OCI-LY3 (cell line): Measurements from ENCODE around the gene STKLD1.

ENCODE experiments used
- H2AFZ ChIP-seq: fragments of 200-600, 300-600 bp; shearing (Covaris generic); 2 replicates; pipeline ENCODE4 v1.6.0; 2014; ENCODE audit warnings: antibody characterized with exemption, low read depth, low read length
- H3K27ac ChIP-seq: fragments of 200-600, 300-600 bp; sonication (generic); 2 replicates; pipeline ENCODE4 v1.5.1; 2014; ENCODE audit warnings: mild to moderate bottlenecking, low read length, moderate library complexity, mixed read lengths
- H3K27me3 ChIP-seq: fragments of 200-600, 300-600 bp; sonication (generic); 2 replicates; pipeline ENCODE4 v1.6.1; 2014; ENCODE audit warnings: low read depth, low read length, mixed read lengths
- H3K36me3 ChIP-seq: fragments of 200-600, 300-600 bp; sonication (generic); replicated peaks from 2 replicates; pipeline ENCODE3; 2014; ENCODE audit warnings: low read depth, low read length, mixed read lengths
- H3K4me1 ChIP-seq: fragments of 300-600, 200-600 bp; sonication (generic); 2 replicates; pipeline ENCODE4 v1.6.1; 2014; ENCODE audit warnings: low read length, mixed read lengths
- H3K4me2 ChIP-seq: fragments of 200-600, 300-600 bp; sonication (generic); 2 replicates; pipeline ENCODE4 v1.6.1; 2014; ENCODE audit warnings: low read length, mixed read lengths
- H3K4me3 ChIP-seq: fragments of 300-600, 200-600 bp; sonication (generic); 2 replicates; pipeline ENCODE4 v1.5.1; 2014; ENCODE audit warnings: antibody characterized with exemption, mild to moderate bottlenecking, low read length, moderate library complexity
- H3K79me2 ChIP-seq: fragments of 300-600, 200-600 bp; shearing (Covaris generic); 2 replicates; pipeline ENCODE4 v1.6.1; 2014; ENCODE audit warnings: mild to moderate bottlenecking, low read length, mixed read lengths
- H3K9ac ChIP-seq: fragments of 300-600, 200-600 bp; shearing (Covaris generic); 2 replicates; pipeline ENCODE4 v1.6.0; 2014; ENCODE audit warnings: mild to moderate bottlenecking, low read length, moderate library complexity
- H3K9me3 ChIP-seq: fragments of 200-600, 300-600 bp; shearing (Covaris generic); 2 replicates; pipeline ENCODE4 v1.6.1; 2014; ENCODE audit warnings: low read length, mixed read lengths; ENCODE audit not compliant: insufficient read depth
- H4K20me1 ChIP-seq: fragments of 200-600, 300-600 bp; sonication (generic); 2 replicates; pipeline ENCODE4 v1.6.1; 2016; ENCODE audit warnings: low read length, mixed read lengths; ENCODE audit not compliant: insufficient read depth
- CTCF ChIP-seq: fragments of 200-600, 300-600 bp; sonication (generic); IDR thresholded peaks from 2 replicates; pipeline ENCODE4 v1.5.1; 2014; ENCODE audit warnings: antibody characterized with exemption, low read length, low read depth
- EZH2phosphoT487 ChIP-seq: fragments of 200-600 bp; shearing (Covaris generic); IDR thresholded peaks from 2 replicates; pipeline ENCODE4 v1.6.1; 2018; ENCODE audit warnings: antibody characterized with exemption, mixed run types, low read depth

Gene STKLD1

GRCh38 chr9:133417541-133418461 lies 41.6 kb downstream of the STKLD1 start, which contains the start of gene REXO4:
TSS of gene REXO4 (minus strand) at chr9:133418010. CDS start at chr9:133417844, 166 bp downstream.
- TF ChIP-seq CTCF (no peak), EZH2phosphoT487 (no peak)
- Histone ChIP-seq H3K9ac (peak within 1 kb of the TSS; percentile 93), H3K27ac (peak within 1 kb of the TSS; percentile 90), H3K4me1 (peaks cover 43% of the 10 kb centered on the region), H3K4me3 (peak within 1 kb of the TSS; percentile 96), H3K4me2 (peak within 1 kb of the TSS; percentile 83), H3K9me3 (no peaks in the 10 kb centered on the region), H3K79me2 (peaks cover 63% of the 10 kb centered on the region), H2AFZ (peak within 1 kb of the TSS; percentile 52; the same call in 1 of the 2 replicates), H3K36me3 (peaks cover 19% of the 10 kb centered on the region), H4K20me1 (0 out of 2 replicates have a peak, but pooled peaks cover 3% of the 10 kb centered on the region), H3K27me3 (no peaks in the 10 kb centered on the region)

- peaks cover 43% of the 10 kb centered on the region for H3K4me1 ChIP-seq
- H3K9ac ChIP-seq = no peak overlapping the region
- no peak overlapping the region for H3K27ac ChIP-seq
- H3K4me3 ChIP-seq = peak overlapping the region; percentile 96
- peaks cover 13% of the 10 kb centered on the region for H3K36me3 ChIP-seq
- peak overlapping the region; percentile 74 for H3K4me2 ChIP-seq
- no peak overlapping the region for H2AFZ ChIP-seq
- no peaks in the 10 kb centered on the region for H3K27me3 ChIP-seq
- H3K79me2 ChIP-seq = peaks cover 55% of the 10 kb centered on the region
- TF ChIP-seq CTCF (no peak), EZH2phosphoT487 (no peak)
- no peaks in the 10 kb centered on the region for H3K9me3 ChIP-seq
- H4K20me1 ChIP-seq = 0 out of 2 replicates have a peak, but pooled peaks cover 3% of the 10 kb centered on the region
Observed at GRCh38 chr9:133419005-133419404, 42.8 kb downstream of the STKLD1 start.

GRCh38 chr9:133420392-133420827 lies 44.2 kb downstream of the STKLD1 start:
- 0 out of 2 replicates have a peak overlapping the region, but pooled peaks have one; percentile 72 for H2AFZ ChIP-seq
- peak overlapping the region; percentile 63 for H3K4me2 ChIP-seq
- H3K36me3 ChIP-seq = peaks cover 1% of the 10 kb centered on the region
- no peaks in the 10 kb centered on the region for H3K27me3 ChIP-seq
- H3K9me3 ChIP-seq = no peaks in the 10 kb centered on the region
- H3K4me1 ChIP-seq = peaks cover 39% of the 10 kb centered on the region
- peaks cover 41% of the 10 kb centered on the region for H3K79me2 ChIP-seq
- peak overlapping the region; percentile 34; the same call in 1 of the 2 replicates for H3K4me3 ChIP-seq
- peak overlapping the region; percentile 70 for H3K27ac ChIP-seq
- peak overlapping the region; percentile 53; the same call in 1 of the 2 replicates for H3K9ac ChIP-seq
- TF ChIP-seq EZH2phosphoT487 (no peak), CTCF (no peak)
- H4K20me1 ChIP-seq = no peaks in the 10 kb centered on the region
